Lower leg skin (tissue), 4 donors: ENCODE data around the gene RBM33. TPM values are rescaled to one million over a fixed set of nuclear protein-coding genes. Genes with fewer than 3 reads are reported as not detected.

ENCODE experiments used
- DNase-seq, 2 donors: peaks; one replicate each; pipeline ENCODE4 v3.0.0-alpha.2; 2019; ENCODE audit warnings: low spot score in 2 of 2
- H3K4me3 ChIP-seq: fragments of 200-600 bp; sonication (generic); 2 replicates; pipeline ENCODE4 v1.5.1; 2017; ENCODE audit warnings: mild to moderate bottlenecking, low read depth; ENCODE audit not compliant: poor library complexity, severe bottlenecking
- CTCF ChIP-seq, 3 donors: fragments of 450-650 bp; IDR thresholded peaks; one replicate each; pipeline ENCODE4 v1.5.1; 2016; ENCODE audit warnings: antibody characterized with exemption in 3 of 3, mild to moderate bottlenecking in 3 of 3, moderate library complexity in 2 of 3
- POLR2A ChIP-seq, 2 donors: fragments of 450-650 bp; IDR thresholded peaks; one replicate each; pipeline ENCODE4 v1.6.1; 2016 to 2017; ENCODE audit warnings: antibody characterized with exemption in 2 of 2, mild to moderate bottlenecking in 1 of 2, moderate library complexity in 1 of 2
- WGBS, 2 donors: methylation state at CpG; one replicate each; pipeline ENCODE4 v1.1.5; 2018; 5-methylcytosine and 5-hydroxymethylcytosine counted together
- intact Hi-C: fragments of 100-400 bp; cut with DNase I; formaldehyde crosslinking; loops from one replicate; pipeline ENCODE4 v1.15.0; 2023; ENCODE audit warnings: low total_unique reads
- total RNA-seq, 4 donors: library from RNA; depleted of rRNA; stranded (reverse); fragments of >200 nt; gene quantifications; one replicate each; pipeline ENCODE4 v1.1.0, GENCODE V29; 2016

Gene RBM33
- total RNA-seq, 4 donors from 2014 or later, result 35.8 to 83.9 (median 56.7) TPM

- TF ChIP-seq CTCF (IDR thresholded peaks at IDR 0.05), result no peak
- no peak for TF ChIP-seq POLR2A (IDR thresholded peaks at IDR 0.05)
- DNase-seq, result no peak
- 95% methylated on average over 14 of the region's 14 CpGs for WGBS, 2 donors
- intact Hi-C loops, result no loop called here
- no peak overlapping the region for H3K4me3 ChIP-seq
Measured at GRCh38 chr7:155724327-155725005, 80.0 kb downstream of the RBM33 start.

- WGBS, 2 donors, result 85 to 87% methylated on average over 2 of the region's 2 CpGs
- no peak overlapping the region for H3K4me3 ChIP-seq
- DNase-seq, result no peak
- TF ChIP-seq CTCF (IDR thresholded peaks at IDR 0.05) (no peak), POLR2A (IDR thresholded peaks at IDR 0.05) (no peak)
- intact Hi-C loops, result no loop called here
Measured at GRCh38 chr7:155725006-155725355, 80.5 kb downstream of the RBM33 start.

DNA sequence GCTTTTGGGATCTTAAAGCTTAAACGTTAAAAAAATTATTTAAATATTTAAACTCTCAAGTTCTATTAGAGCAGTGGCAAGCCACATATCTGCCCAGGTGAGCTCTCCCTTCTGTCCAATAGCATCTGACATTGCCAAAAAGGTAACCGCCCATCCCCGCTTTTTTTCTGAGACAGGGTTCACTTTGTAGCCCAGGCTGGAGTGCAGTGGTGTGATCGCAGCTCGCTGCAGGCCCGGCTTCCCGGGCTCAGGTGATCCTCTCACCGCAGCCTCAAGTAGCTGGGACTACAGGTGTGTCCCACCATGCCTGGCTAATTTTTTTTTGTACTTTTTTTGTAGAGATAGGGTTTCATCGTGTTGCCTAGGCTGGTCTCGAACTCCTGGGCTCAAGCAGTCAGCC lies 83.2 kb downstream of the RBM33 start:
- no peak overlapping the region for H3K4me3 ChIP-seq
- 93 to 95% methylated on average over 10 of the region's 10 CpGs for WGBS, 2 donors
- intact Hi-C loops, result no loop called here
- no peak for DNase-seq
- no peak for TF ChIP-seq CTCF (IDR thresholded peaks at IDR 0.05)

DNA sequence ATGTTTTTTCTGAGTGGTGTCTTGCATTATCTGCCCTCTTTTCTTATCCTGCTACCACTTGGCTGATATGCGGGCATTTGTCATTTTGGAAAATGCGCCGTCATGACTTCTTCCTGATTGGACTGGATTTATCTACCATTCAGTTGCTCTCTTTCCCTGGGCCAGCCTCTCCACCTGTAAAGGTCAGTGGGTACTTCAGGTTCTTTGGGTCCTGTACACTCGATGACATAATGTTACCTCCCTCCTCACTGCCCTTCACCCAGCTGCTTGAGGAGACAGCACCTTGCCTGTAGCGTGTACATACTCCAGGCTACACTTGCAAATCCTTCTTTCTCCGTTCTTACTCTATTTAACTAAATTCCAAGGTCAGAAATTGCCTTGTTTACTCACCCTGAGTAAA lies 83.7 kb downstream of the RBM33 start:
- TF ChIP-seq POLR2A (IDR thresholded peaks at IDR 0.05) (no peak), CTCF (IDR thresholded peaks at IDR 0.05) (no peak)
- no peak for DNase-seq
- H3K4me3 ChIP-seq, result no peak overlapping the region
- intact Hi-C loops, result no loop called here
- 94 to 98% methylated on average over 6 of the region's 6 CpGs for WGBS, 2 donors

DNA sequence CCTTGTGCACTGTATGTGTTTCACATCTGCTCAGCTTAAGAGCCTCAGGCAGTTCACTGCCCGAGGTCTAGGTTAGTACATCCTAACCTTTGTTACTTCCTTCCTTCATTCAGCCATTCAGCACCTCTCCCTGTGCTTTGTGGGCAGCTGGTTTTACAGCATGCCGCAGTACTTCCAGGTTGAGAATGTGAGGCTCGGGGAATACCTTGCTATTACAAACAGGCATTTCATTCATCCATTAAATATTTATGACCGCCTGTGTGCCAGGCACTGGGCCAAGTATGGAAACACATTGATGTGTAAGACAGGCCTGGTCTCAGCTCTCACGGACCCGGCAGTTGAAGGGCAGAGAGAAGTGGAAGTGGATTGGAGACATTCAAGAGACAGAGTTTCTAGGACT lies 85.4 kb downstream of the RBM33 start:
- TF ChIP-seq POLR2A (IDR thresholded peaks at IDR 0.05) (no peak), CTCF (IDR thresholded peaks at IDR 0.05) (no peak)
- DNase-seq, result no peak
- WGBS, 2 donors, result 54 to 71% methylated on average over 6 of the region's 6 CpGs
- no peak overlapping the region for H3K4me3 ChIP-seq
- intact Hi-C loops, result no loop called here

DNA sequence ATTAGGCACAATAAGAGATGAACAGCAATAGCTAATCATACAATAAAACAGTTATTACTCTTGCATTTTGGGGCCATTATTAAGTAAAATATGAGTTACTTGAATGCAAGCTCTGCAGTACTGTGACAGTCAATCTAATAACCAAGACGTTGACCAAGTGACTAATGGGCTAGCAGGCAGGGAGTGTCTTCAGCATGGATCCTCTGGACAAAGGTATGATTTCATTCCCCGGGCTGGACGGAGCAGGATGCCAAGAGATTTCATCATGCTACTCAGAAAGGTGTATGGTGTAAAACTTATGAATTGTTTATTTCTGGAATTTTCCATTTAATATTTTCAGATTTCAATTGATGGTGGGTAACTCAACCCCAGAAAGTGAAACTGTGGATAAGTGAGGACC lies 86.9 kb downstream of the RBM33 start:
- TF ChIP-seq POLR2A (IDR thresholded peaks at IDR 0.05), result no peak
- no peak for TF ChIP-seq CTCF (IDR thresholded peaks at IDR 0.05)
- WGBS, 2 donors, result 60 to 64% methylated on average over 3 of the region's 3 CpGs
- intact Hi-C loops, result no loop called here
- no peak overlapping the region for H3K4me3 ChIP-seq
- no peak for DNase-seq
